K562 (cell line): ENCODE data around the gene SNRPD2. TPM values are rescaled to one million over a fixed set of nuclear protein-coding genes. Genes with fewer than 3 reads are reported as not detected.

Experiments used
- EP400 ChIP-seq: fragments of 450-650 bp; IDR thresholded peaks from 2 replicates; pipeline ENCODE4 v1.6.1; 2017; ENCODE audit warnings: antibody characterized with exemption, mild to moderate bottlenecking, moderate library complexity
- FUS ChIP-seq: fragments of 200-400 bp; formaldehyde crosslinking; optimal IDR thresholded peaks from 2 replicates; pipeline ENCODE3; 2017; ENCODE audit warnings: low read depth, low read length
- HDAC1 ChIP-seq, 2 experiments: fragments of 450-650 bp; IDR thresholded peaks; 2 replicates each; pipeline ENCODE4 v1.6.1; 2016 to 2017; ENCODE audit warnings: inconsistent platforms in 1 of 2, mild to moderate bottlenecking in 1 of 2, moderate library complexity in 1 of 2
- HMG20B ChIP-seq: fragments of 250-450 bp; sonication (Bioruptor Pico); IDR thresholded peaks from 2 replicates; pipeline ENCODE4 v1.5.0; 2021; ENCODE audit warnings: mild to moderate bottlenecking
- MCM2 ChIP-seq: fragments of 450-650 bp; IDR thresholded peaks from 2 replicates; pipeline ENCODE4 v1.6.1; 2017; ENCODE audit warnings: low read depth, mild to moderate bottlenecking
- MYNN ChIP-seq, 2 experiments: sonication (generic); formaldehyde crosslinking in 1 of 2; IDR thresholded peaks; 2 replicates each; pipeline versions ENCODE4 v1.5.0 to v1.6.1; 2016 to 2020; ENCODE audit warnings: antibody characterized with exemption in 1 of 2, missing genetic modification reagents in 1 of 2
- RBM22 ChIP-seq: fragments of 200-400 bp; formaldehyde crosslinking; IDR thresholded peaks from 2 replicates; pipeline ENCODE4 v1.6.1; 2018; ENCODE audit warnings: low read length, low read depth; ENCODE audit not compliant: poor library complexity, severe bottlenecking
- ZNF316 ChIP-seq: fragments of 450-650 bp; IDR thresholded peaks from 2 replicates; pipeline ENCODE4 v1.6.1; 2016
- ZNF644 ChIP-seq: fragments of 200-800 bp; sonication (Bioruptor generic); IDR thresholded peaks from 2 replicates; pipeline ENCODE4 v1.6.1; 2016; ENCODE audit warnings: low read depth, missing genetic modification characterization, missing compliant biosample characterization
- polyA plus RNA-seq, 8 experiments: library from polyadenylated mRNA; depleted of rRNA in 4 of 8; stranded (reverse) in 5 of 8; unstranded in 3 of 8; fragments of >200 nt; fragmentation: Nextera tagmentation in 2 of 8; fragmentation: Illumina TruSeq in 1 of 8; extraction: Ambion mirVana in 2 of 8; extraction: Trizol in 1 of 8; gene quantifications; 2 replicates each; pipeline versions ENCODE4 v1.2.1 to v1.2.3, GENCODE V29; 2011 to 2014; ENCODE audit warnings: inconsistent platforms in 1 of 8, missing spikeins in 1 of 8
- total RNA-seq, 7 experiments: library from RNA; depleted of rRNA in 6 of 7; stranded (reverse); fragments of >200 nt in 6 of 7; fragmentation: Illumina TruSeq in 2 of 7; extraction: Trizol in 2 of 7; gene quantifications; 2 replicates each; pipeline versions ENCODE4 v1.2.1 to v1.2.3, GENCODE V29; 2011 to 2021; ENCODE audit warnings: low replicate concordance in 1 of 7
- TF ChIP-seq, protein P1 (sequence below): fragments of 250-450 bp; sonication (Bioruptor Pico); IDR thresholded peaks from 2 replicates; pipeline ENCODE4 v1.4.0; 2020; ENCODE audit warnings: mild to moderate bottlenecking
- TF ChIP-seq, protein P2 (sequence below), 3 experiments: fragments of 200-800 bp in 1 of 3; sonication (Bioruptor generic) in 1 of 3; sonication (generic) in 1 of 3; formaldehyde crosslinking in 1 of 3; IDR thresholded peaks; 2 replicates each; pipeline versions ENCODE4 v1.6.1 to v1.8.0; 2016 to 2022; ENCODE audit warnings: mild to moderate bottlenecking in 2 of 3, missing compliant biosample characterization in 2 of 3, missing genetic modification characterization in 2 of 3, missing genetic modification reagents in 1 of 3
- TF ChIP-seq, protein P3 (sequence below), 2 experiments: fragments of 200-800 bp in 1 of 2; sonication (Bioruptor generic) in 1 of 2; sonication (generic) in 1 of 2; formaldehyde crosslinking in 1 of 2; IDR thresholded peaks in 1 of 2; conservative IDR thresholded peaks in 1 of 2; 2 replicates each; pipeline versions ENCODE4 v1.5.0 to v1.6.1; 2016 to 2020; ENCODE audit warnings: missing compliant biosample characterization in 1 of 2, missing genetic modification characterization in 1 of 2, missing genetic modification reagents in 1 of 2
- TF ChIP-seq, protein P4 (sequence below), 2 experiments: IDR thresholded peaks; 2 replicates each; pipeline ENCODE4 v1.6.1; 2012; ENCODE audit warnings: improper control_type of control experiment in 2 of 2, low read depth in 2 of 2, low read length in 2 of 2, borderline replicate concordance in 1 of 2
- TF ChIP-seq, protein P5 (sequence below): fragments of 450-650 bp; IDR thresholded peaks from 2 replicates; pipeline ENCODE4 v1.6.1; 2014; ENCODE audit warnings: low read depth, mild to moderate bottlenecking, moderate library complexity, borderline replicate concordance
- TF ChIP-seq, protein P6 (sequence below): sonication (generic); formaldehyde crosslinking; IDR thresholded peaks from 2 replicates; pipeline ENCODE4 v1.8.0; 2022; ENCODE audit warnings: missing genetic modification reagents, mild to moderate bottlenecking, moderate library complexity, borderline replicate concordance

The SNRPD2 gene
- total and polyA plus RNA-seq, 9 of the 15 experiments (the other 6 are each of a cell fraction or from before 2014, with no cell fraction given) = 728 to 4,411 (median 1,029) TPM

DNA sequence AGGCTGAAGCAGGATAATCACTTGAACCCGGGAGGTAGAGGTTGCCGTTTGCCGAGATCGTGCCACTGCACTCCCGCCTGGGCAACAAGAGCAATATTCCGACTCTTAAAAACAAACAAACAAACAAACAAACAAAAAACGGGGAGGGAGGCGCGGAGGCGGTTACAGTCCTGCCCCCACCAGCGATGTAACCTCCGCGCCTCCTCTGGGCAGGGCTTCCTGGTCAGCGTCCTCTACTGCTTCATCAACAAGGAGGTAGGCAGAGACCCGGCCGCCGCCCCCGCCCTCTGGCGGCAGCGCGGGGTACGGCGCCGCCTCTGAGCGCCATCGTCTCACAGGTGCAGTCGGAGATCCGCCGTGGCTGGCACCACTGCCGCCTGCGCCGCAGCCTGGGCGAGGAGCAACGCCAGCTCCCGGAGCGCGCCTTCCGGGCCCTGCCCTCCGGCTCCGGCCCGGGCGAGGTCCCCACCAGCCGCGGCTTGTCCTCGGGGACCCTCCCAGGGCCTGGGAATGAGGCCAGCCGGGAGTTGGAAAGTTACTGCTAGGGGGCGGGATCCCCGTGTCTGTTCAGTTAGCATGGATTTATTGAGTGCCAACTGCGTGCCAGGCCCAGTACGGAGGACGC, 10.2 kb downstream of the SNRPD2 start (continued):
- TF ChIP-seq, protein P1, sequence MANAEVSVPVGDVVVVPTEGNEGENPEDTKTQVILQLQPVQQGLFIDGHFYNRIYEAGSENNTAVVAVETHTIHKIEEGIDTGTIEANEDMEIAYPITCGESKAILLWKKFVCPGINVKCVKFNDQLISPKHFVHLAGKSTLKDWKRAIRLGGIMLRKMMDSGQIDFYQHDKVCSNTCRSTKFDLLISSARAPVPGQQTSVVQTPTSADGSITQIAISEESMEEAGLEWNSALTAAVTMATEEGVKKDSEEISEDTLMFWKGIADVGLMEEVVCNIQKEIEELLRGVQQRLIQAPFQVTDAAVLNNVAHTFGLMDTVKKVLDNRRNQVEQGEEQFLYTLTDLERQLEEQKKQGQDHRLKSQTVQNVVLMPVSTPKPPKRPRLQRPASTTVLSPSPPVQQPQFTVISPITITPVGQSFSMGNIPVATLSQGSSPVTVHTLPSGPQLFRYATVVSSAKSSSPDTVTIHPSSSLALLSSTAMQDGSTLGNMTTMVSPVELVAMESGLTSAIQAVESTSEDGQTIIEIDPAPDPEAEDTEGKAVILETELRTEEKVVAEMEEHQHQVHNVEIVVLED (CRISPR knock-in tag) = no peak
- no peak for TF ChIP-seq MCM2
- TF ChIP-seq, protein P2, sequence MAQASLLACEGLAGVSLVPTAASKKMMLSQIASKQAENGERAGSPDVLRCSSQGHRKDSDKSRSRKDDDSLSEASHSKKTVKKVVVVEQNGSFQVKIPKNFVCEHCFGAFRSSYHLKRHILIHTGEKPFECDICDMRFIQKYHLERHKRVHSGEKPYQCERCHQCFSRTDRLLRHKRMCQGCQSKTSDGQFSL (CRISPR knock-in tag; IDR thresholded peaks at IDR 0.05) = no peak
- TF ChIP-seq, protein P2 (tag; IDR thresholded peaks at IDR 0.05) = no peak
- TF ChIP-seq ZNF644 (tag) = no peak
- TF ChIP-seq MYNN (IDR thresholded peaks at IDR 0.05) = 0 out of 2 replicates have a peak, but pooled peaks have one; percentile 37
- TF ChIP-seq MYNN (CRISPR knock-in tag; IDR thresholded peaks at IDR 0.05) = no peak
- TF ChIP-seq FUS = no peak
- no peak for TF ChIP-seq HMG20B
- 0 out of 4 replicates have a peak, but pooled peaks of 1 of the 2 experiments have one; percentile 24 for TF ChIP-seq HDAC1 (IDR thresholded peaks at IDR 0.05)
- TF ChIP-seq EP400 = peak; percentile 34; the same call in 1 of the 2 replicates
- TF ChIP-seq, protein P3, sequence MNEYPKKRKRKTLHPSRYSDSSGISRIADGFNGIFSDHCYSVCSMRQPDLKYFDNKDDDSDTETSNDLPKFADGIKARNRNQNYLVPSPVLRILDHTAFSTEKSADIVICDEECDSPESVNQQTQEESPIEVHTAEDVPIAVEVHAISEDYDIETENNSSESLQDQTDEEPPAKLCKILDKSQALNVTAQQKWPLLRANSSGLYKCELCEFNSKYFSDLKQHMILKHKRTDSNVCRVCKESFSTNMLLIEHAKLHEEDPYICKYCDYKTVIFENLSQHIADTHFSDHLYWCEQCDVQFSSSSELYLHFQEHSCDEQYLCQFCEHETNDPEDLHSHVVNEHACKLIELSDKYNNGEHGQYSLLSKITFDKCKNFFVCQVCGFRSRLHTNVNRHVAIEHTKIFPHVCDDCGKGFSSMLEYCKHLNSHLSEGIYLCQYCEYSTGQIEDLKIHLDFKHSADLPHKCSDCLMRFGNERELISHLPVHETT (CRISPR knock-in tag; conservative IDR thresholded peaks at IDR 0.05 in 1 of 2, IDR thresholded peaks at IDR 0.05 in 1 of 2) = no peak
- TF ChIP-seq, protein P4, sequence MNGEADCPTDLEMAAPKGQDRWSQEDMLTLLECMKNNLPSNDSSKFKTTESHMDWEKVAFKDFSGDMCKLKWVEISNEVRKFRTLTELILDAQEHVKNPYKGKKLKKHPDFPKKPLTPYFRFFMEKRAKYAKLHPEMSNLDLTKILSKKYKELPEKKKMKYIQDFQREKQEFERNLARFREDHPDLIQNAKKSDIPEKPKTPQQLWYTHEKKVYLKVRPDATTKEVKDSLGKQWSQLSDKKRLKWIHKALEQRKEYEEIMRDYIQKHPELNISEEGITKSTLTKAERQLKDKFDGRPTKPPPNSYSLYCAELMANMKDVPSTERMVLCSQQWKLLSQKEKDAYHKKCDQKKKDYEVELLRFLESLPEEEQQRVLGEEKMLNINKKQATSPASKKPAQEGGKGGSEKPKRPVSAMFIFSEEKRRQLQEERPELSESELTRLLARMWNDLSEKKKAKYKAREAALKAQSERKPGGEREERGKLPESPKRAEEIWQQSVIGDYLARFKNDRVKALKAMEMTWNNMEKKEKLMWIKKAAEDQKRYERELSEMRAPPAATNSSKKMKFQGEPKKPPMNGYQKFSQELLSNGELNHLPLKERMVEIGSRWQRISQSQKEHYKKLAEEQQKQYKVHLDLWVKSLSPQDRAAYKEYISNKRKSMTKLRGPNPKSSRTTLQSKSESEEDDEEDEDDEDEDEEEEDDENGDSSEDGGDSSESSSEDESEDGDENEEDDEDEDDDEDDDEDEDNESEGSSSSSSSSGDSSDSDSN (IDR thresholded peaks at IDR 0.05; ENCODE audit: borderline replicate concordance in 1 of 2, low read depth in 2 of 2, low read length in 2 of 2) = no peak
- TF ChIP-seq, protein P5, sequence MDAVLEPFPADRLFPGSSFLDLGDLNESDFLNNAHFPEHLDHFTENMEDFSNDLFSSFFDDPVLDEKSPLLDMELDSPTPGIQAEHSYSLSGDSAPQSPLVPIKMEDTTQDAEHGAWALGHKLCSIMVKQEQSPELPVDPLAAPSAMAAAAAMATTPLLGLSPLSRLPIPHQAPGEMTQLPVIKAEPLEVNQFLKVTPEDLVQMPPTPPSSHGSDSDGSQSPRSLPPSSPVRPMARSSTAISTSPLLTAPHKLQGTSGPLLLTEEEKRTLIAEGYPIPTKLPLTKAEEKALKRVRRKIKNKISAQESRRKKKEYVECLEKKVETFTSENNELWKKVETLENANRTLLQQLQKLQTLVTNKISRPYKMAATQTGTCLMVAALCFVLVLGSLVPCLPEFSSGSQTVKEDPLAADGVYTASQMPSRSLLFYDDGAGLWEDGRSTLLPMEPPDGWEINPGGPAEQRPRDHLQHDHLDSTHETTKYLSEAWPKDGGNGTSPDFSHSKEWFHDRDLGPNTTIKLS = 0 out of 2 replicates have a peak, but pooled peaks have one; percentile 19
- TF ChIP-seq ZNF316 = no peak
- TF ChIP-seq, protein P6, sequence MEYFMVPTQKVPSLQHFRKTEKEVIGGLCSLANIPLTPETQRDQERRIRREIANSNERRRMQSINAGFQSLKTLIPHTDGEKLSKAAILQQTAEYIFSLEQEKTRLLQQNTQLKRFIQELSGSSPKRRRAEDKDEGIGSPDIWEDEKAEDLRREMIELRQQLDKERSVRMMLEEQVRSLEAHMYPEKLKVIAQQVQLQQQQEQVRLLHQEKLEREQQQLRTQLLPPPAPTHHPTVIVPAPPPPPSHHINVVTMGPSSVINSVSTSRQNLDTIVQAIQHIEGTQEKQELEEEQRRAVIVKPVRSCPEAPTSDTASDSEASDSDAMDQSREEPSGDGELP (CRISPR knock-in tag) = peak; percentile 70; the same call in 1 of the 2 replicates
- peak; percentile 74 for TF ChIP-seq RBM22
